DOHH2 (cell line): ENCODE measurements around the gene CDK14.

Experiments used
- EZH2phosphoT487 ChIP-seq: fragments of 200-600 bp; sonication (generic); IDR thresholded peaks from 2 replicates; pipeline ENCODE4 v1.6.1; 2017; ENCODE audit warnings: borderline replicate concordance, mild to moderate bottlenecking, antibody characterized with exemption, low read length, moderate library complexity, mixed read lengths
- TF ChIP-seq, protein P1 (sequence below): fragments of 200-600 bp; sonication (generic); IDR thresholded peaks from one replicate; pipeline ENCODE4 v1.5.1; 2014; ENCODE audit warnings: antibody characterized with exemption, mild to moderate bottlenecking, low read depth, low read length; ENCODE audit not compliant: poor library complexity, severe bottlenecking

- TF ChIP-seq, protein P1, sequence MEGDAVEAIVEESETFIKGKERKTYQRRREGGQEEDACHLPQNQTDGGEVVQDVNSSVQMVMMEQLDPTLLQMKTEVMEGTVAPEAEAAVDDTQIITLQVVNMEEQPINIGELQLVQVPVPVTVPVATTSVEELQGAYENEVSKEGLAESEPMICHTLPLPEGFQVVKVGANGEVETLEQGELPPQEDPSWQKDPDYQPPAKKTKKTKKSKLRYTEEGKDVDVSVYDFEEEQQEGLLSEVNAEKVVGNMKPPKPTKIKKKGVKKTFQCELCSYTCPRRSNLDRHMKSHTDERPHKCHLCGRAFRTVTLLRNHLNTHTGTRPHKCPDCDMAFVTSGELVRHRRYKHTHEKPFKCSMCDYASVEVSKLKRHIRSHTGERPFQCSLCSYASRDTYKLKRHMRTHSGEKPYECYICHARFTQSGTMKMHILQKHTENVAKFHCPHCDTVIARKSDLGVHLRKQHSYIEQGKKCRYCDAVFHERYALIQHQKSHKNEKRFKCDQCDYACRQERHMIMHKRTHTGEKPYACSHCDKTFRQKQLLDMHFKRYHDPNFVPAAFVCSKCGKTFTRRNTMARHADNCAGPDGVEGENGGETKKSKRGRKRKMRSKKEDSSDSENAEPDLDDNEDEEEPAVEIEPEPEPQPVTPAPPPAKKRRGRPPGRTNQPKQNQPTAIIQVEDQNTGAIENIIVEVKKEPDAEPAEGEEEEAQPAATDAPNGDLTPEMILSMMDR, result no peak
- no peak for TF ChIP-seq EZH2phosphoT487
Observed at GRCh38 chr7:90747516-90747915, 151.4 kb downstream of the CDK14 start.
